Measurements from ENCODE around the gene SPEG. TPM values are rescaled to one million over a fixed set of nuclear protein-coding genes. Genes with fewer than 3 reads are reported as not detected.
"Not testable (repeated sequence)": the region's sequence is repeated elsewhere in the genome, so short reads cannot be mapped to it uniquely, and the experiment has no call there.

SPEG gene
- total and polyA plus RNA-seq, 2 donors: 1.3 to 19.8 TPM

GRCh38 chr2:219392754-219393153, 41.9 kb upstream of the SPEG start:
- H3K27me3 ChIP-seq (ENCODE audit: control insufficient read depth in 2 of 2, insufficient read depth in 1 of 2, low read length in 1 of 2): peaks cover 0 to 5% of the 10 kb centered on the region in 2 donors
- no peak for DNase-seq (ENCODE audit: low read depth in 6 of 9, low spot score in 9 of 9)
- no peak overlapping the region for H3K4me3 ChIP-seq (ENCODE audit: low read length in 2 of 2)
- 95% methylated on average over 9 of the region's 9 CpGs for WGBS
- no peaks in the 10 kb centered on the region for H3K36me3 ChIP-seq (ENCODE audit: control insufficient read depth in 2 of 2, insufficient read depth in 2 of 2, low read length in 1 of 2)
- peaks cover 0 to 7% of the 10 kb centered on the region in 2 donors for H3K9me3 ChIP-seq (ENCODE audit: control insufficient read depth in 2 of 2, insufficient read depth in 1 of 2, low read length in 1 of 2)
- peaks cover 3 to 7% of the 10 kb centered on the region in 2 donors for H3K4me1 ChIP-seq (ENCODE audit: control insufficient read depth in 2 of 2, insufficient read depth in 2 of 2, low read length in 2 of 2)
- H3K27ac ChIP-seq (ENCODE audit: low read depth in 1 of 2, low read length in 1 of 2): no peak overlapping the region

- H3K9me3 ChIP-seq (ENCODE audit: control insufficient read depth in 2 of 2, insufficient read depth in 1 of 2, low read length in 1 of 2); DNase-seq (ENCODE audit: low read depth in 6 of 9, low spot score in 9 of 9); H3K4me3 ChIP-seq (ENCODE audit: low read length in 2 of 2); H3K27ac ChIP-seq (ENCODE audit: low read depth in 1 of 2, low read length in 1 of 2); H3K4me1 ChIP-seq (ENCODE audit: control insufficient read depth in 2 of 2, insufficient read depth in 2 of 2, low read length in 2 of 2); H3K36me3 ChIP-seq (ENCODE audit: control insufficient read depth in 2 of 2, insufficient read depth in 2 of 2, low read length in 1 of 2); H3K27me3 ChIP-seq (ENCODE audit: control insufficient read depth in 2 of 2, insufficient read depth in 1 of 2, low read length in 1 of 2): not testable (repeated sequence)
- 97% methylated on average over 9 of the region's 9 CpGs for WGBS
Observed at GRCh38 chr2:219395056-219395455, 39.6 kb upstream of the SPEG start.

- peaks cover 0 to 5% of the 10 kb centered on the region in 2 donors for H3K27me3 ChIP-seq (ENCODE audit: control insufficient read depth in 2 of 2, insufficient read depth in 1 of 2, low read length in 1 of 2)
- no peak for DNase-seq (ENCODE audit: low read depth in 6 of 9, low spot score in 9 of 9)
- WGBS: 97% methylated on average over 3 of the region's 3 CpGs
- H3K36me3 ChIP-seq (ENCODE audit: control insufficient read depth in 2 of 2, insufficient read depth in 2 of 2, low read length in 1 of 2): no peaks in the 10 kb centered on the region
- no peak overlapping the region for H3K27ac ChIP-seq (ENCODE audit: low read depth in 1 of 2, low read length in 1 of 2)
- H3K9me3 ChIP-seq (ENCODE audit: control insufficient read depth in 2 of 2, insufficient read depth in 1 of 2, low read length in 1 of 2): peaks cover 0 to 4% of the 10 kb centered on the region in 2 donors
- H3K4me3 ChIP-seq (ENCODE audit: low read length in 2 of 2): no peak overlapping the region
- peaks cover 0 to 6% of the 10 kb centered on the region in 2 donors for H3K4me1 ChIP-seq (ENCODE audit: control insufficient read depth in 2 of 2, insufficient read depth in 2 of 2, low read length in 2 of 2)
Observed at GRCh38 chr2:219395609-219396008, 39.0 kb upstream of the SPEG start.

- H3K9me3 ChIP-seq (ENCODE audit: control insufficient read depth in 2 of 2, insufficient read depth in 1 of 2, low read length in 1 of 2): peaks cover 0 to 3% of the 10 kb centered on the region in 2 donors
- peaks cover 0 to 5% of the 10 kb centered on the region in 2 donors for H3K27me3 ChIP-seq (ENCODE audit: control insufficient read depth in 2 of 2, insufficient read depth in 1 of 2, low read length in 1 of 2)
- H3K27ac ChIP-seq (ENCODE audit: low read depth in 1 of 2, low read length in 1 of 2): peak overlapping the region; percentile 53 to 73
- 33% methylated on average over 6 of the region's 6 CpGs for WGBS
- H3K36me3 ChIP-seq (ENCODE audit: control insufficient read depth in 2 of 2, insufficient read depth in 2 of 2, low read length in 1 of 2): no peaks in the 10 kb centered on the region
- peaks cover 0 to 6% of the 10 kb centered on the region in 2 donors for H3K4me1 ChIP-seq (ENCODE audit: control insufficient read depth in 2 of 2, insufficient read depth in 2 of 2, low read length in 2 of 2)
- H3K4me3 ChIP-seq (ENCODE audit: low read length in 2 of 2): no peak overlapping the region
- DNase-seq (ENCODE audit: low read depth in 6 of 9, low spot score in 9 of 9): peak in 2 of 9 donors; percentile 24 to 25
Observed at GRCh38 chr2:219396863-219397457, 37.7 kb upstream of the SPEG start.

- H3K4me1 ChIP-seq (ENCODE audit: control insufficient read depth in 2 of 2, insufficient read depth in 2 of 2, low read length in 2 of 2): peaks cover 0 to 6% of the 10 kb centered on the region in 2 donors
- WGBS: 90% methylated on average over 5 of the region's 5 CpGs
- no peak overlapping the region for H3K4me3 ChIP-seq (ENCODE audit: low read length in 2 of 2)
- DNase-seq (ENCODE audit: low read depth in 6 of 9, low spot score in 9 of 9): no peak
- no peaks in the 10 kb centered on the region for H3K9me3 ChIP-seq (ENCODE audit: control insufficient read depth in 2 of 2, insufficient read depth in 1 of 2, low read length in 1 of 2)
- H3K27me3 ChIP-seq (ENCODE audit: control insufficient read depth in 2 of 2, insufficient read depth in 1 of 2, low read length in 1 of 2): peaks cover 0 to 3% of the 10 kb centered on the region in 2 donors
- no peaks in the 10 kb centered on the region for H3K36me3 ChIP-seq (ENCODE audit: control insufficient read depth in 2 of 2, insufficient read depth in 2 of 2, low read length in 1 of 2)
- H3K27ac ChIP-seq (ENCODE audit: low read depth in 1 of 2, low read length in 1 of 2): no peak overlapping the region
Observed at GRCh38 chr2:219398721-219399363, 35.8 kb upstream of the SPEG start.

GRCh38 chr2:219399716-219400478, 34.7 kb upstream of the SPEG start:
- no peak for DNase-seq (ENCODE audit: low read depth in 6 of 9, low spot score in 9 of 9)
- Histone ChIP-seq H3K27ac (ENCODE audit: low read depth in 1 of 2, low read length in 1 of 2) (no peak overlapping the region), H3K27me3 (ENCODE audit: control insufficient read depth in 2 of 2, insufficient read depth in 1 of 2, low read length in 1 of 2) (peaks cover 0 to 14% of the 10 kb centered on the region in 2 donors), H3K4me3 (ENCODE audit: low read length in 2 of 2) (no peak overlapping the region), H3K9me3 (ENCODE audit: control insufficient read depth in 2 of 2, insufficient read depth in 1 of 2, low read length in 1 of 2) (no peaks in the 10 kb centered on the region), H3K4me1 (ENCODE audit: control insufficient read depth in 2 of 2, insufficient read depth in 2 of 2, low read length in 2 of 2) (peaks cover 0 to 6% of the 10 kb centered on the region in 2 donors), H3K36me3 (ENCODE audit: control insufficient read depth in 2 of 2, insufficient read depth in 2 of 2, low read length in 1 of 2) (no peaks in the 10 kb centered on the region)
- WGBS: 84% methylated on average over 14 of the region's 14 CpGs

GRCh38 chr2:219400562-219400961, 34.1 kb upstream of the SPEG start:
- Histone ChIP-seq H3K9me3 (ENCODE audit: control insufficient read depth in 2 of 2, insufficient read depth in 1 of 2, low read length in 1 of 2) (no peaks in the 10 kb centered on the region), H3K4me3 (ENCODE audit: low read length in 2 of 2) (no peak overlapping the region), H3K36me3 (ENCODE audit: control insufficient read depth in 2 of 2, insufficient read depth in 2 of 2, low read length in 1 of 2) (no peaks in the 10 kb centered on the region), H3K27ac (ENCODE audit: low read depth in 1 of 2, low read length in 1 of 2) (no peak overlapping the region), H3K27me3 (ENCODE audit: control insufficient read depth in 2 of 2, insufficient read depth in 1 of 2, low read length in 1 of 2) (peaks cover 0 to 19% of the 10 kb centered on the region in 2 donors), H3K4me1 (ENCODE audit: control insufficient read depth in 2 of 2, insufficient read depth in 2 of 2, low read length in 2 of 2) (peaks cover 0 to 6% of the 10 kb centered on the region in 2 donors)
- DNase-seq (ENCODE audit: low read depth in 6 of 9, low spot score in 9 of 9): no peak
- WGBS: 76% methylated on average over 6 of the region's 6 CpGs

GRCh38 chr2:219401606-219402005, 33.0 kb upstream of the SPEG start:
- 97% methylated on average over 8 of the region's 8 CpGs for WGBS
- Histone ChIP-seq H3K27me3 (ENCODE audit: control insufficient read depth in 2 of 2, insufficient read depth in 1 of 2, low read length in 1 of 2) (peaks cover 0 to 21% of the 10 kb centered on the region in 2 donors), H3K36me3 (ENCODE audit: control insufficient read depth in 2 of 2, insufficient read depth in 2 of 2, low read length in 1 of 2) (no peaks in the 10 kb centered on the region), H3K4me3 (ENCODE audit: low read length in 2 of 2) (no peak overlapping the region), H3K27ac (ENCODE audit: low read depth in 1 of 2, low read length in 1 of 2) (no peak overlapping the region), H3K4me1 (ENCODE audit: control insufficient read depth in 2 of 2, insufficient read depth in 2 of 2, low read length in 2 of 2) (peaks cover 0 to 6% of the 10 kb centered on the region in 2 donors), H3K9me3 (ENCODE audit: control insufficient read depth in 2 of 2, insufficient read depth in 1 of 2, low read length in 1 of 2) (no peaks in the 10 kb centered on the region)
- no peak for DNase-seq (ENCODE audit: low read depth in 6 of 9, low spot score in 9 of 9)
